Chondrocyte (in vitro differentiated cells): Measurements from ENCODE around the gene MAP1S. TPM values are rescaled to one million over a fixed set of nuclear protein-coding genes. Genes with fewer than 3 reads are reported as not detected.

Experiments used
- DNase-seq: peaks from one replicate; pipeline ENCODE4 v3.0.0; 2021; ENCODE audit warnings: mixed read lengths, low spot score
- H3K27ac Mint-ChIP-seq: one replicate; pipeline ENCODE4 v1.8.0; 2021; ENCODE audit warnings: mild to moderate bottlenecking, moderate library complexity, mixed read lengths; ENCODE audit not compliant: unreplicated experiment
- H3K27me3 Mint-ChIP-seq: 2 replicates; pipeline ENCODE4 v1.8.0; 2021; ENCODE audit warnings: low read depth, mixed read lengths
- H3K36me3 Mint-ChIP-seq: 2 replicates; pipeline ENCODE4 v1.8.0; 2021; ENCODE audit warnings: low read depth, mixed read lengths
- H3K4me1 Mint-ChIP-seq: 2 replicates; pipeline ENCODE4 v1.8.0; 2021; ENCODE audit warnings: low read depth, mild to moderate bottlenecking, mixed read lengths
- H3K4me3 Mint-ChIP-seq: one replicate; pipeline ENCODE4 v1.8.0; 2021; ENCODE audit warnings: mild to moderate bottlenecking, moderate library complexity, mixed read lengths; ENCODE audit not compliant: unreplicated experiment
- H3K9me3 Mint-ChIP-seq: 2 replicates; pipeline ENCODE4 v1.8.0; 2021; ENCODE audit warnings: low read depth, mixed read lengths
- CTCF ChIP-seq: fragments of 200-600 bp; sonication (generic); IDR thresholded peaks from 2 replicates; pipeline ENCODE4 v1.5.0; 2021; ENCODE audit warnings: antibody characterized with exemption, mild to moderate bottlenecking, moderate library complexity
- total RNA-seq: library from RNA; stranded (reverse); gene quantifications from 3 replicates; pipeline ENCODE4 v1.2.1, GENCODE V29; 2021

The MAP1S gene
- total RNA-seq, 1 donor from 2014 or later: 64.4 TPM

- H3K36me3 Mint-ChIP-seq: peaks cover 4% of the 10 kb centered on the region
- no peak for DNase-seq
- no peak for TF ChIP-seq CTCF
- no peaks in the 10 kb centered on the region for H3K9me3 Mint-ChIP-seq
- H3K4me1 Mint-ChIP-seq: peaks cover 22% of the 10 kb centered on the region
- no peaks in the 10 kb centered on the region for H3K27me3 Mint-ChIP-seq
- no peak overlapping the region for H3K27ac Mint-ChIP-seq
- no peak overlapping the region for H3K4me3 Mint-ChIP-seq
Measured at GRCh38 chr19:17724655-17725054, 5.4 kb downstream of the MAP1S start.

- H3K27me3 Mint-ChIP-seq: no peaks in the 10 kb centered on the region
- peaks cover 15% of the 10 kb centered on the region for H3K4me1 Mint-ChIP-seq
- peak; percentile 63 for TF ChIP-seq CTCF
- no peak overlapping the region for H3K27ac Mint-ChIP-seq
- no peak overlapping the region for H3K4me3 Mint-ChIP-seq
- no peaks in the 10 kb centered on the region for H3K9me3 Mint-ChIP-seq
- H3K36me3 Mint-ChIP-seq: peaks cover 9% of the 10 kb centered on the region
- DNase-seq: no peak
Measured at GRCh38 chr19:17725422-17726078, 6.3 kb downstream of the MAP1S start.

- H3K36me3 Mint-ChIP-seq: peaks cover 13% of the 10 kb centered on the region
- H3K27me3 Mint-ChIP-seq: no peaks in the 10 kb centered on the region
Measured at GRCh38 chr19:17726136-17726741, 7.0 kb downstream of the MAP1S start.

GRCh38 chr19:17726964-17727773, 7.9 kb downstream of the MAP1S start:
- H3K4me1 Mint-ChIP-seq: peaks cover 3% of the 10 kb centered on the region
- H3K27me3 Mint-ChIP-seq: no peaks in the 10 kb centered on the region
- TF ChIP-seq CTCF: no peak
- no peak overlapping the region for H3K4me3 Mint-ChIP-seq
- H3K9me3 Mint-ChIP-seq: peaks cover 5% of the 10 kb centered on the region
- H3K27ac Mint-ChIP-seq: no peak overlapping the region
- DNase-seq: no peak
- H3K36me3 Mint-ChIP-seq: peaks cover 16% of the 10 kb centered on the region

More at GRCh38 chr19:17726136-17726741, 7.0 kb downstream of the MAP1S start:
- peak; percentile 9 for TF ChIP-seq CTCF
- Mint-ChIP-seq H3K9me3 (peaks cover 3% of the 10 kb centered on the region), H3K4me3 (no peak overlapping the region), H3K4me1 (peaks cover 8% of the 10 kb centered on the region), H3K27ac (no peak overlapping the region)
- no peak for DNase-seq

GRCh38 chr19:17727843-17728242, 8.6 kb downstream of the MAP1S start:
- peaks cover 16% of the 10 kb centered on the region for H3K36me3 Mint-ChIP-seq
- H3K9me3 Mint-ChIP-seq: peaks cover 5% of the 10 kb centered on the region
- H3K4me1 Mint-ChIP-seq: peaks cover 3% of the 10 kb centered on the region
- no peak for DNase-seq
- H3K27me3 Mint-ChIP-seq: no peaks in the 10 kb centered on the region
- no peak overlapping the region for H3K4me3 Mint-ChIP-seq
- no peak for TF ChIP-seq CTCF
- no peak overlapping the region for H3K27ac Mint-ChIP-seq
